PC-9 (cell line): ENCODE results near the gene SPECC1L. TPM values are rescaled to one million over a fixed set of nuclear protein-coding genes. Genes with fewer than 3 reads are reported as not detected.
"Not testable (repeated sequence)": the region's sequence is repeated elsewhere in the genome, so short reads cannot be mapped to it uniquely, and the experiment has no call there.

ENCODE experiments used
- BruUV-seq: library from RNA; stranded (reverse); fragments of 400-500 nt; replicated peaks from 2 replicates; lab custom pipeline; 2021; lab: Mats Ljungman, UMichigan
- CTCF ChIA-PET: fragments of 300-600 bp; sonication (Branson Sonifier 250); formaldehyde crosslinking; loops from one replicate; lab custom pipeline; 2022; ENCODE audit warnings: antibody characterized with exemption; lab: Charles Lee
- POLR2A ChIA-PET: fragments of 300-600 bp; sonication (Branson Sonifier 250); formaldehyde crosslinking; loops from one replicate; lab custom pipeline; 2022; ENCODE audit warnings: antibody characterized with exemption; ENCODE audit not compliant: unreplicated experiment; lab: Charles Lee
- DNase-seq, 2 experiments: peaks; one replicate each; pipeline versions ENCODE4 v3.0.0 to v3.0.0-alpha.2; 2015 to 2022; ENCODE audit warnings: mixed read lengths in 1 of 2
- H2AFZ ChIP-seq: fragments of 200-600 bp; sonication (generic); 2 replicates; pipeline ENCODE4 v1.8.1; 2017; ENCODE audit warnings: antibody characterized with exemption
- H3F3A ChIP-seq: fragments of 200-600 bp; sonication (generic); 2 replicates; pipeline ENCODE4 v1.8.1; 2017; ENCODE audit warnings: antibody characterized with exemption, mild to moderate bottlenecking, low read depth; ENCODE audit not compliant: insufficient read depth
- H3K27ac ChIP-seq: fragments of 200-600 bp; sonication (generic); 2 replicates; pipeline ENCODE4 v1.6.1; 2016; ENCODE audit warnings: mixed run types
- H3K27me3 ChIP-seq: fragments of 200-600 bp; sonication (generic); 2 replicates; pipeline ENCODE4 v1.6.1; 2016; ENCODE audit warnings: low read depth, mixed run types; ENCODE audit not compliant: insufficient read depth
- H3K36me3 ChIP-seq: fragments of 200-600 bp; sonication (generic); 2 replicates; pipeline ENCODE4 v1.6.1; 2016; ENCODE audit warnings: low read depth, mixed run types
- H3K4me1 ChIP-seq: fragments of 200-600 bp; sonication (generic); replicated peaks from 2 replicates; pipeline ENCODE4 v1.6.1; 2016; ENCODE audit warnings: mixed run types; ENCODE audit not compliant: insufficient read depth
- H3K4me2 ChIP-seq: fragments of 200-600 bp; sonication (generic); 2 replicates; pipeline ENCODE4 v1.6.1; 2017; ENCODE audit warnings: mixed run types
- H3K4me3 ChIP-seq: fragments of 200-600 bp; sonication (generic); 2 replicates; pipeline ENCODE4 v1.6.1; 2016; ENCODE audit warnings: mixed run types
- H3K79me2 ChIP-seq: fragments of 200-600 bp; sonication (generic); 2 replicates; pipeline ENCODE4 v1.6.1; 2017; ENCODE audit warnings: low read depth, mixed run types
- H3K9me2 ChIP-seq: fragments of 200-600 bp; sonication (generic); 2 replicates; pipeline ENCODE4 v1.8.1; 2017; ENCODE audit warnings: mild to moderate bottlenecking; ENCODE audit not compliant: insufficient read depth
- H3K9me3 ChIP-seq: fragments of 200-600 bp; sonication (generic); 2 replicates; pipeline ENCODE4 v1.8.1; 2016; ENCODE audit warnings: low read depth; ENCODE audit not compliant: insufficient read depth
- H4K20me1 ChIP-seq: fragments of 200-600 bp; sonication (generic); 2 replicates; pipeline ENCODE4 v1.8.1; 2017; ENCODE audit not compliant: insufficient read depth
- CTCF ChIP-seq: fragments of 200-600 bp; sonication (generic); conservative IDR thresholded peaks from 2 replicates; pipeline ENCODE4 v1.6.1; 2017; ENCODE audit warnings: mixed run types, antibody characterized with exemption, mild to moderate bottlenecking, moderate library complexity
- EZH2 ChIP-seq: fragments of 200-600 bp; sonication (generic); IDR thresholded peaks from 2 replicates; pipeline ENCODE4 v1.8.0; 2017; ENCODE audit warnings: antibody characterized with exemption, low read depth
- intact Hi-C: fragments of 100-400 bp; cut with micrococcal nuclease; formaldehyde crosslinking; loops from one replicate; pipeline ENCODE4 v1.10.0; 2022; ENCODE audit not compliant: unreplicated experiment
- total RNA-seq: library from RNA; stranded (reverse); gene quantifications from 2 replicates; pipeline ENCODE4 v1.2.3, GENCODE V29; 2021

SPECC1L gene
- total RNA-seq, 1 experiment from 2014 or later = 38.9 TPM

GRCh38 chr22:24298497-24299155, 28.0 kb downstream of the SPECC1L start:
- H3K4me3 ChIP-seq, H3K36me3 ChIP-seq, H2AFZ ChIP-seq, H4K20me1 ChIP-seq, BruUV-seq, CTCF ChIA-PET, H3K27ac ChIP-seq, DNase-seq, H3K27me3 ChIP-seq, H3K4me2 ChIP-seq, H3K9me3 ChIP-seq, H3K9me2 ChIP-seq, intact Hi-C loops, POLR2A ChIA-PET: not testable (repeated sequence)
- peaks cover 32% of the 10 kb centered on the region for H3F3A ChIP-seq
- H3K4me1 ChIP-seq = peaks cover 34% of the 10 kb centered on the region
- peaks cover 49% of the 10 kb centered on the region for H3K79me2 ChIP-seq

GRCh38 chr22:24300522-24300921, 29.9 kb downstream of the SPECC1L start:
- intact Hi-C loops = loop anchor here (10.0 kb wide), 1 partner anchor 96 kb away; no protein-coding TSS in a partner anchor
- peaks cover 63% of the 10 kb centered on the region for H3K79me2 ChIP-seq
- H3K27me3 ChIP-seq, DNase-seq, H3K9me2 ChIP-seq, H3K9me3 ChIP-seq, H2AFZ ChIP-seq, H4K20me1 ChIP-seq, POLR2A ChIA-PET, BruUV-seq, H3K4me3 ChIP-seq, CTCF ChIA-PET: not testable (repeated sequence)
- peaks cover 20% of the 10 kb centered on the region for H3K36me3 ChIP-seq
- peaks cover 53% of the 10 kb centered on the region for H3K4me1 ChIP-seq
- peak overlapping the region; percentile 5; the same call in 1 of the 2 replicates for H3K4me2 ChIP-seq
- peaks cover 51% of the 10 kb centered on the region for H3F3A ChIP-seq
- H3K27ac ChIP-seq = peak overlapping the region; percentile 85; the same call in 1 of the 2 replicates

GRCh38 chr22:24302591-24302990, 32.0 kb downstream of the SPECC1L start:
- Histone ChIP-seq H4K20me1 (peaks cover 15% of the 10 kb centered on the region; the same call in 1 of the 2 replicates), H3K36me3 (peaks cover 37% of the 10 kb centered on the region), H3K4me2 (peak overlapping the region; percentile 71), H3K27me3 (no peaks in the 10 kb centered on the region), H2AFZ (no peak overlapping the region), H3K9me3 (no peaks in the 10 kb centered on the region), H3K9me2 (0 out of 2 replicates have a peak, but pooled peaks cover 3% of the 10 kb centered on the region), H3F3A (peaks cover 57% of the 10 kb centered on the region), H3K27ac (peak overlapping the region; percentile 85), H3K4me1 (peaks cover 56% of the 10 kb centered on the region), H3K4me3 (peak overlapping the region; percentile 4; the same call in 1 of the 2 replicates), H3K79me2 (peaks cover 72% of the 10 kb centered on the region)
- intact Hi-C loops = loop anchor here (2.0 to 10.0 kb wide), 2 partner anchors 14 to 98 kb away; no protein-coding TSS in a partner anchor
- DNase-seq = peak in 1 of 2 experiments; percentile 60
- TF ChIP-seq CTCF (no peak), EZH2 (no peak)
- POLR2A ChIA-PET = interaction anchor here (0.6 kb wide), 1 partner anchor 100 kb away, joined by 6 read pairs; no protein-coding TSS in a partner anchor
- BruUV-seq = no TSS peak
- CTCF ChIA-PET = interaction anchor here (0.6 kb wide), 1 partner anchor 17 kb away, joined by 5 read pairs; no protein-coding TSS in a partner anchor

- BruUV-seq = no TSS peak
- H3K79me2 ChIP-seq = peaks cover 77% of the 10 kb centered on the region
- peak overlapping the region; percentile 4; the same call in 1 of the 2 replicates for H3K4me3 ChIP-seq
Observed at GRCh38 chr22:24303007-24303406, 32.4 kb downstream of the SPECC1L start.

More at GRCh38 chr22:24303007-24303406, 32.4 kb downstream of the SPECC1L start:
- TF ChIP-seq EZH2 (no peak), CTCF (no peak)
- ChIA-PET POLR2A (no interaction called here), CTCF (interaction anchor here (0.6 kb wide), 1 partner anchor 17 kb away, joined by 5 read pairs; no protein-coding TSS in a partner anchor)
- DNase-seq = peak in 1 of 2 experiments; percentile 95
- peaks cover 37% of the 10 kb centered on the region for H3K36me3 ChIP-seq
- no peaks in the 10 kb centered on the region for H3K9me3 ChIP-seq
- 0 out of 2 replicates have a peak, but pooled peaks cover 3% of the 10 kb centered on the region for H3K9me2 ChIP-seq
- H3K4me2 ChIP-seq = peak overlapping the region; percentile 71
- peaks cover 56% of the 10 kb centered on the region for H3K4me1 ChIP-seq
- H3F3A ChIP-seq = peaks cover 57% of the 10 kb centered on the region
- intact Hi-C loops = loop anchor here (1.0 to 10.0 kb wide), 4 partner anchors 14 to 98 kb away; no protein-coding TSS in a partner anchor
- peak overlapping the region; percentile 85 for H3K27ac ChIP-seq
- no peaks in the 10 kb centered on the region for H3K27me3 ChIP-seq
- H2AFZ ChIP-seq = no peak overlapping the region
- H4K20me1 ChIP-seq = peaks cover 15% of the 10 kb centered on the region; the same call in 1 of the 2 replicates
